Neuronal stem cell (in vitro differentiated cells): Measurements from ENCODE around the gene SLC18B1.

Experiments used
- DNase-seq: peaks from one replicate; pipeline ENCODE4 v3.0.0-alpha.2; 2013; ENCODE audit warnings: low spot score
- H2AFZ ChIP-seq: one replicate; pipeline ENCODE4 v1.6.1; 2013; ENCODE audit warnings: mild to moderate bottlenecking, low read length, inconsistent platforms
- H2AK5ac ChIP-seq: 2 replicates; pipeline ENCODE4 v1.6.1; 2013; ENCODE audit warnings: low read depth, mild to moderate bottlenecking, inconsistent platforms, low read length, moderate library complexity, mixed read lengths
- H2BK120ac ChIP-seq: 2 replicates; pipeline ENCODE4 v1.6.1; 2013; ENCODE audit warnings: low read depth, mild to moderate bottlenecking, inconsistent platforms, low read length, moderate library complexity, mixed read lengths
- H2BK12ac ChIP-seq: one replicate; pipeline ENCODE4 v1.6.1; 2013; ENCODE audit warnings: low read length, inconsistent platforms
- H2BK15ac ChIP-seq: 2 replicates; pipeline ENCODE4 v1.6.1; 2013; ENCODE audit warnings: mild to moderate bottlenecking, low read length, inconsistent platforms, mixed read lengths
- H2BK5ac ChIP-seq: one replicate; pipeline ENCODE4 v1.6.1; 2013; ENCODE audit warnings: inconsistent platforms, mild to moderate bottlenecking, low read length, moderate library complexity
- H3K14ac ChIP-seq: one replicate; pipeline ENCODE4 v1.6.1; 2013; ENCODE audit warnings: low read length, inconsistent platforms
- H3K18ac ChIP-seq: 2 replicates; pipeline ENCODE4 v1.6.1; 2013; ENCODE audit warnings: low read length, inconsistent platforms
- H3K23ac ChIP-seq: 2 replicates; pipeline ENCODE4 v1.6.1; 2013; ENCODE audit warnings: low read depth, mild to moderate bottlenecking, mixed read lengths, low read length, inconsistent platforms; ENCODE audit not compliant: poor library complexity
- H3K27ac ChIP-seq: replicated peaks from 3 replicates; pipeline ENCODE4 v1.5.1; 2013; ENCODE audit warnings: low read length, inconsistent platforms
- H3K27me3 ChIP-seq, 3 experiments: 2 replicates each; pipeline ENCODE4 v1.6.1; 2013; ENCODE audit warnings: low read length in 3 of 3, mild to moderate bottlenecking in 2 of 3, inconsistent platforms in 1 of 3, low read depth in 1 of 3, mixed read lengths in 1 of 3, moderate library complexity in 1 of 3; ENCODE audit not compliant: control insufficient read depth in 3 of 3, insufficient read depth in 3 of 3
- H3K36me3 ChIP-seq, 2 donors: replicated peaks in 1 of 2; 2 replicates each; pipeline ENCODE4 v1.6.1; 2013; ENCODE audit warnings: low read length in 2 of 2; ENCODE audit not compliant: control insufficient read depth in 2 of 2, insufficient read depth in 2 of 2
- H3K4ac ChIP-seq: 2 replicates; pipeline ENCODE4 v1.6.1; 2013; ENCODE audit warnings: inconsistent platforms, mild to moderate bottlenecking, low read length, moderate library complexity
- H3K4me1 ChIP-seq, 2 donors: 1 replicate in 1 of 2; 2 replicates in 1 of 2; pipeline ENCODE4 v1.6.1; 2013; ENCODE audit warnings: low read length in 2 of 2, low read depth in 1 of 2; ENCODE audit not compliant: control insufficient read depth in 2 of 2, insufficient read depth in 1 of 2
- H3K4me2 ChIP-seq: one replicate; pipeline ENCODE4 v1.6.1; 2013; ENCODE audit warnings: mild to moderate bottlenecking, low read length, inconsistent platforms; ENCODE audit not compliant: insufficient read depth, poor library complexity, severe bottlenecking
- H3K4me3 ChIP-seq, 2 donors: 2 replicates each; pipeline ENCODE4 v1.5.1; 2013; ENCODE audit warnings: low read length in 2 of 2, mild to moderate bottlenecking in 2 of 2, inconsistent platforms in 1 of 2, moderate library complexity in 1 of 2
- H3K79me1 ChIP-seq: one replicate; pipeline ENCODE4 v1.6.1; 2013; ENCODE audit warnings: low read depth, mild to moderate bottlenecking, inconsistent platforms, low read length, moderate library complexity
- H3K9ac ChIP-seq: one replicate; pipeline ENCODE4 v1.6.1; 2013; ENCODE audit warnings: mild to moderate bottlenecking, low read depth, low read length, inconsistent platforms; ENCODE audit not compliant: poor library complexity
- H3K9me3 ChIP-seq, 2 donors: replicated peaks in 1 of 2; 2 replicates each; pipeline versions ENCODE3 to v1.6.1; 2013; ENCODE audit warnings: low read length in 2 of 2, mild to moderate bottlenecking in 2 of 2, inconsistent platforms in 1 of 2, low read depth in 1 of 2, mixed read lengths in 1 of 2, moderate library complexity in 1 of 2; ENCODE audit not compliant: control insufficient read depth in 2 of 2, insufficient read depth in 1 of 2
- H4K8ac ChIP-seq: one replicate; pipeline ENCODE4 v1.6.1; 2013; ENCODE audit warnings: low read depth, mild to moderate bottlenecking, inconsistent platforms, low read length, moderate library complexity
- H4K91ac ChIP-seq: one replicate; pipeline ENCODE4 v1.6.1; 2013; ENCODE audit warnings: low read length, low read depth, mild to moderate bottlenecking, inconsistent platforms; ENCODE audit not compliant: poor library complexity
- WGBS, 2 donors: extraction: QIAGEN DNeasy Blood & Tissue Kit; methylation state at CpG; one replicate each; pipeline ENCODE4 v1.1.7; 2013; ENCODE audit warnings: missing lambda C conversion rate in 2 of 2, mixed read lengths in 1 of 2; ENCODE audit not compliant: insufficient read length in 2 of 2, insufficient replicate concordance in 1 of 2; ENCODE audit errors: extremely low coverage in 2 of 2; 5-methylcytosine and 5-hydroxymethylcytosine counted together

SLC18B1 gene

GRCh38 chr6:132751828-132752227 lies 46.6 kb downstream of the SLC18B1 start:
- Histone ChIP-seq H3K9ac (no peak overlapping the region), H4K91ac (no peak overlapping the region), H3K36me3 (no peaks in the 10 kb centered on the region), H3K4me2 (no peak overlapping the region), H3K27me3 (no peaks in the 10 kb centered on the region), H2BK120ac (no peak overlapping the region), H3K27ac (no peak overlapping the region), H2BK12ac (no peak overlapping the region), H3K79me1 (no peaks in the 10 kb centered on the region), H3K4me1 (no peaks in the 10 kb centered on the region), H2BK15ac (no peak overlapping the region), H3K23ac (no peak overlapping the region), H2BK5ac (no peak overlapping the region), H2AFZ (no peak overlapping the region), H3K14ac (no peak overlapping the region), H2AK5ac (no peak overlapping the region), H3K18ac (no peak overlapping the region), H3K9me3 (no peaks in the 10 kb centered on the region), H3K4me3 (no peak overlapping the region), H3K4ac (no peak overlapping the region), H4K8ac (no peak overlapping the region)
- DNase-seq: no peak
- WGBS, 2 donors: no CpG with 5 or more reads among the region's 1 CpG

- no peak overlapping the region for H3K18ac ChIP-seq
- no peak overlapping the region for H2BK5ac ChIP-seq
- H3K27me3 ChIP-seq: no peaks in the 10 kb centered on the region
- no peak overlapping the region for H3K4ac ChIP-seq
- H4K91ac ChIP-seq: no peak overlapping the region
- no peaks in the 10 kb centered on the region for H3K36me3 ChIP-seq
- no peak overlapping the region for H3K4me2 ChIP-seq
- no CpG with 5 or more reads among the region's 4 CpGs for WGBS, 2 donors
- no peaks in the 10 kb centered on the region for H3K4me1 ChIP-seq
- H2BK12ac ChIP-seq: no peak overlapping the region
- H4K8ac ChIP-seq: no peak overlapping the region
- no peak overlapping the region for H3K27ac ChIP-seq
- H2AK5ac ChIP-seq: no peak overlapping the region
- H2BK15ac ChIP-seq: no peak overlapping the region
- DNase-seq: no peak
- H3K14ac ChIP-seq: no peak overlapping the region
- H3K9ac ChIP-seq: no peak overlapping the region
- no peaks in the 10 kb centered on the region for H3K9me3 ChIP-seq
- H3K23ac ChIP-seq: no peak overlapping the region
- no peak overlapping the region for H2BK120ac ChIP-seq
- no peak overlapping the region for H2AFZ ChIP-seq
- H3K4me3 ChIP-seq: no peak overlapping the region
- H3K79me1 ChIP-seq: no peaks in the 10 kb centered on the region
Observed at GRCh38 chr6:132751306-132751705, 47.1 kb downstream of the SLC18B1 start.

GRCh38 chr6:132750455-132751248 lies 47.8 kb downstream of the SLC18B1 start:
- no CpG with 5 or more reads among the region's 8 CpGs for WGBS, 2 donors
- H4K8ac ChIP-seq: no peak overlapping the region

GRCh38 chr6:132749111-132749510 lies 49.3 kb downstream of the SLC18B1 start:
- Histone ChIP-seq H3K14ac (no peak overlapping the region), H2BK12ac (no peak overlapping the region), H3K4me1 (no peaks in the 10 kb centered on the region), H3K9me3 (no peaks in the 10 kb centered on the region), H2AK5ac (no peak overlapping the region), H3K4me3 (peak overlapping the region in 1 of 2 donors; percentile 30), H3K4ac (no peak overlapping the region), H3K9ac (no peak overlapping the region), H2AFZ (no peak overlapping the region), H4K91ac (no peak overlapping the region), H3K18ac (no peak overlapping the region), H3K4me2 (no peak overlapping the region), H3K36me3 (no peaks in the 10 kb centered on the region), H3K27ac (no peak overlapping the region), H3K79me1 (no peaks in the 10 kb centered on the region), H2BK120ac (no peak overlapping the region), H3K27me3 (no peaks in the 10 kb centered on the region), H2BK15ac (no peak overlapping the region), H4K8ac (no peak overlapping the region), H2BK5ac (no peak overlapping the region), H3K23ac (no peak overlapping the region)
- DNase-seq: no peak
- WGBS, 2 donors: no CpG with 5 or more reads among the region's 4 CpGs

More at GRCh38 chr6:132750455-132751248, 47.8 kb downstream of the SLC18B1 start:
- H3K4me1 ChIP-seq: no peaks in the 10 kb centered on the region
- no peak overlapping the region for H4K91ac ChIP-seq
- no peak overlapping the region for H3K27ac ChIP-seq
- no peak overlapping the region for H3K4me2 ChIP-seq
- H2AK5ac ChIP-seq: no peak overlapping the region
- H2BK12ac ChIP-seq: no peak overlapping the region
- H2BK15ac ChIP-seq: no peak overlapping the region
- H3K18ac ChIP-seq: no peak overlapping the region
- no peak overlapping the region for H3K9ac ChIP-seq
- no peak overlapping the region for H3K4ac ChIP-seq
- H2AFZ ChIP-seq: no peak overlapping the region
- no peak overlapping the region for H3K4me3 ChIP-seq
- no peak overlapping the region for H2BK5ac ChIP-seq
- no peaks in the 10 kb centered on the region for H3K79me1 ChIP-seq
- no peaks in the 10 kb centered on the region for H3K9me3 ChIP-seq
- no peak overlapping the region for H2BK120ac ChIP-seq
- no peak overlapping the region for H3K14ac ChIP-seq
- no peaks in the 10 kb centered on the region for H3K27me3 ChIP-seq
- DNase-seq: no peak
- no peaks in the 10 kb centered on the region for H3K36me3 ChIP-seq
- no peak overlapping the region for H3K23ac ChIP-seq
